GM18907 (cell line): ENCODE results near the gene CMSS1.

Source experiments
- ATAC-seq: cut with Tn5 transposase; IDR thresholded peaks from one replicate; pipeline ENCODE4 v1.9.1; 2021; ENCODE audit warnings: mild to moderate bottlenecking, moderate library complexity; ENCODE audit not compliant: unreplicated experiment

The CMSS1 gene

GRCh38 chr3:99873269-99874102, 55.8 kb downstream of the CMSS1 start:
- ATAC-seq = no peak

- ATAC-seq = no peak
These were observed 56.8 kb downstream of the CMSS1 start for GRCh38 chr3:99874237-99875002.

GRCh38 chr3:99875581-99875928, 57.9 kb downstream of the CMSS1 start:
- no peak for ATAC-seq

GRCh38 chr3:99875929-99876841, 58.5 kb downstream of the CMSS1 start:
- peak; percentile 88 for ATAC-seq

DNA sequence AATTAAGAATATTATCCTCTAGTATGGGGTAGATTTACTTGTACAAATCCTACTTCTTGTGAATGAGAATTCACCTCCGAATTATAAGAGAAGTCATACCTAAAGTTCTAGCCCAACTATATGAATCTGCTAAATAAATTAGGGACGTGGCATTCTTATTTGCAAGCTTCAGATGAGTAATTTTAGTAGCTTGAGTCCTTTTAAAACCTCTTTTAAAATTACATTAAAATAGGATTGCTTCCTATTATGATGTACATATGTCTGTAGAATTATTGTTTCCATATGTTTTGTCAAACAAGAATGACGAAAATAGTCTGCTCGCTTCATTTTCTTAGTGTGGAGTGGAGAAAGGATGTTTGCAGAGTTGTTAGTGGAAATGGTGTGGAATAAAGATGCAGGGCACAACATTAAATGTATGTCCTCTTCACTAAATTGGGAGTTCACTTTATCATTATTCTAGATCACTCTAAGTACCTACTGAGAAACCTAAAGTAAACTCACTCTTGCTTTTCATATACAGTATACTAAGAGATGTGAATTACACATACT, 59.4 kb downstream of the CMSS1 start:
- ATAC-seq = no peak

DNA sequence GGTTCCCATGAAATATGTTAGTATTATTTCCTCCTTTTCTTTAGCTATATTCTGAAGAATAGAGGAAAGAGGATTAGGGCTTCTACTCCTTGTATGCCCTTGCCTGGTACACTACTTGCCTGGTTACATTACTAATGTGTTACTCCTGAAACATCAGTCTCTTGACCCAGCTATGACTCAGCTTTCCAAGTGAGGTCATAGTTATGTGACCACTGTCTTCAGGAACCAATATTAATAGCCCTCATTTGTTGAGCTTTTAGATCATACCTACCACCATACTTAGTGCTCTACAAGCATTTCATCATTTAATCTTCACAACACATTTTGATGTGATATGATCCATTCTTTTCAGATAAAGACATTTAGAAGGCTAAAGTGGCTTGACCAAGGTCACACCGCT, 60.3 kb downstream of the CMSS1 start:
- peak; percentile 60 for ATAC-seq

- no peak for ATAC-seq
These were observed 61.6 kb downstream of the CMSS1 start for GRCh38 chr3:99879275-99879674.

DNA sequence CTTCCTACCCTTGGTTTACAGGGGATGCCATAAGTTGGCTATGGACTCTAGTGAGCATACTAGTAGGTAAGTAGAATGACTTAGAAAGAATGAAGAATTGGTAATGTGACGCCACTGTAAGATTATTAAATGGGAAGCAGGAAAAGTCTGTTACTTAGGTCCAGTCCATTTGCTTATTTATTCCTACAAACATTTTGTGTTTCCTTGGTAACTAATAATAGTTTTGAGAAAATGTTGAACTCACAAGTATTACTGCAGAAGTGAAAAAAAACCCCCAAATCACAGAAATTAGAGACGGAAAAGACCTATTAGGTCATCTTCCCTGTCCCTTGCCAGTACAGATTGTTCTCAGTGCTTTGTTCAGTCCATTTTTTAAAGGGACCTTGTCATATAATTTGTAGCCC, 63.5 kb downstream of the CMSS1 start:
- no peak for ATAC-seq

DNA sequence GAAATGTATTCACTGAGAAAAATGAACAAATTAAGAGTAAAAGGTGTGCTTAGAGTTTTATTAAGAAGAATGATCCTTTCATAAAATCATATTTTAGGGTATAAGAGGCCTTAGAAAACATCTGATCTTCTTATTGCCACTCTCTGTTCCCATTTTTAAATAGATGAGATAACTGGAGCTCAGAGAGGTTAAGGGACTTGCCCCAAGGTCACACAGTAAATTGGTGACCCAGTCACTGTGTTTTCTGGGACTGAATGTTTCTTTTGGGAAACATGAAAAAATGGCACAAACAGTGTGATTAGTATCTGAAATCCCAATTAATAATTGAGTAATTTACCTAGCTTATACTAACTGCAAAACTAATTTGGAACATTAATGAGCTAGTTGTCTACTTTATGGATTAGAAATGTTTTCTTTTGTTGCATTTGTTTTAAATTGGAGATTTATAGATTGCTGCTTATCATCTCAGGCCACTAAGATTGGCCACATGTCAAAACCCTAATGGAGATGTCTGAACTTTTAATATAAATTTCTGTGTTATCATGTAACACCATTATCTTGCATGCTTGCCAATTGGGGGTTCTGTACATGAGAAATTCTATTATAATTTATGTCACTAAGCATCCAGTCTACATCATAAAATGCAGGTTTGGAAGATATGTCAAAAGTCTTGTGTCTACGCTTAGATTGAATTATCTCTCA, 64.9 kb downstream of the CMSS1 start:
- ATAC-seq = no peak

DNA sequence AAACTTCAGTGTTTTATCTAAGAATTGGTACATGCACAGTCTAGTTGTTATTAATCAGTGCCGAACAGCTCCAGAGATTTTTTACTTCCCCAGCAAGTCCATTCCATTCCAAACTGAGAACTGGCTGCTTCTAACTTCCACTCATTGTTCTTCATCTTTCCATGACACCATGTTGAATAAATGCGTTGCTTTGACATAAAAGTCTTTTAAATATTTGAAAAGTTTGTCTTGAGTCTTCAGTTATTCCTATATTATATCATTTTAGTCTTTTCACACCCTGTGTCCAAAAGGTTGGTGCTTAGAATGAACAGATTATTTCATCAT, 65.4 kb downstream of the CMSS1 start:
- no peak for ATAC-seq

GRCh38 chr3:99883693-99884092, 66.0 kb downstream of the CMSS1 start:
- ATAC-seq = no peak

DNA sequence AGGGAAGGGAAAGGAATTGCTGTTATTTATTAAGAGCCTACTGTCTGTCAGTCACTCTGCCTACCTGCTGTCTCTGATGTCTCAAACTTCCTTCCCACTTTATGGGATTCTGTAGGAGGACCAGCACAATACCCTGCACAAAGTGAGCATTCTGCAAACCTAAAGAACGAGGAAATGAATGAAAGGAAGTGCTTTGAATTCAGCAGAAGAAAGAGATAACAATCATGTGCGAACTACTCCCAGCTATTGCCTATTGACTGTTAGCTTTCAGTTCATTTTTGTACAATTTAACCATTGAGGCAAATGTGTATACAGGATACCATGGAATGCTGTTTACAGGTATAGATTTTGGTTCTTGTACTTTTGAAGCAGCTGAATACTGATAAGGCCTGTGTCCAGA, 66.8 kb downstream of the CMSS1 start:
- ATAC-seq = no peak

DNA sequence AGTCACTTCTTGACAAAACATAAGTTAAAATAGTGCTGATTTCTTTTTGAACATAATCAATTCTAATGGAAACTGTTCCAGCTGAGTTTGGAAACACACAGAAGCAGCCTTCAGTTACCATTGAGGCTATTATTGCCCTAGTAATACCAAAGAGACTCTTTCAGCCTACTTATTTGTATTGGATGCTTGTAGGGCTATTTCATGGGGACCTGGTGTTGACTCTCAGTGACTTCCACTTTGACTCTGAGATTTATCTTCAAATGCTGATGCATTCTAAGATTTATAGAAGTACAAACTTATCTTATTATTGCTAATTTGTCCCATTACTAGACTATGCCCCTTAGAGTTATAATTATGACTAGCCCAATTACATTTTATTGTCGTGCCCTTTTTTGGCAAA, 67.4 kb downstream of the CMSS1 start:
- ATAC-seq = no peak

DNA sequence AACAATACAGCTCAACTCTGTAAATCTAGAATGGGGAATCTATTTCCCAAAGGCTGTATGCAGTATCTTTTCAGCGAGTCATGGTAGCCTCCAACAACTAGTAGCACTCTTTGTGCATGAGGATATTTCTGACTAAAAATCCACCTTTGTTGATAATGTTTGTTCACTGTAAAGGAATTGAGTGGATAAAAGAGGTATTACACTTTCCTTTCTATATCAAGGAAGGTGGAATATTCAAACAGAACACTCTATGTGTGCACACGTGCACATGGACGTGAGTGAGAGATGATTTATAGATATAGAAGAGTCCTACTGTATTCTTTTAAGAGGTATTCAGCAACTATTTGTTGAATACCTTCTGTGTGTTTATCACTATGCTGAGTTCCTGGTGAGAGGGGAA, 68.2 kb downstream of the CMSS1 start:
- ATAC-seq = no peak

- ATAC-seq = no peak
These were observed 74.1 kb downstream of the CMSS1 start for GRCh38 chr3:99891610-99892285.

GRCh38 chr3:99892332-99892731, 74.7 kb downstream of the CMSS1 start:
- ATAC-seq = no peak

GRCh38 chr3:99895131-99895696, 77.6 kb downstream of the CMSS1 start:
- ATAC-seq = no peak

GRCh38 chr3:99895703-99896441, 78.2 kb downstream of the CMSS1 start:
- ATAC-seq = no peak

DNA sequence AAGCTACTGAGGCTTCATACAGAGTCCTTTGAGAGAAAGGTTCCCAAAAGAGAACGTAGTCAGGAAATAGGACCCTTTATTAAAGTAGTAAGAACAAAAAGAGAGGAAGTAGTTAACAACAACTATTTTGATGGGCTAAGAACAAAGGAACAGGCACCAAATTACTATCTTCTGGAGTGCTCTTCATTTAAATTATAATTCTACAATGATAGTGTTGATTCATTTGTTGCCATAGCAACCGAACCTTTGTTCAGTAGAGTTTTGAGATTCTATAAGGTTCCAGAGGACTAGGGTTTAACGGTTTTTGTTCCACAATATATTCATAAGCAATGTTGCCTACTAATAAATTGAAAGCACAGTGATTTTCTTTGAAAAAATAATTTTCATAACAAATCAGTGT, 78.8 kb downstream of the CMSS1 start:
- no peak for ATAC-seq
